Measurements from ENCODE around the gene EHMT1. TPM values are rescaled to one million over a fixed set of nuclear protein-coding genes. Genes with fewer than 3 reads are reported as not detected.

EHMT1 gene
- total RNA-seq, 4 donors from 2014 or later: 77.2 to 300 (median 161) TPM

DNA sequence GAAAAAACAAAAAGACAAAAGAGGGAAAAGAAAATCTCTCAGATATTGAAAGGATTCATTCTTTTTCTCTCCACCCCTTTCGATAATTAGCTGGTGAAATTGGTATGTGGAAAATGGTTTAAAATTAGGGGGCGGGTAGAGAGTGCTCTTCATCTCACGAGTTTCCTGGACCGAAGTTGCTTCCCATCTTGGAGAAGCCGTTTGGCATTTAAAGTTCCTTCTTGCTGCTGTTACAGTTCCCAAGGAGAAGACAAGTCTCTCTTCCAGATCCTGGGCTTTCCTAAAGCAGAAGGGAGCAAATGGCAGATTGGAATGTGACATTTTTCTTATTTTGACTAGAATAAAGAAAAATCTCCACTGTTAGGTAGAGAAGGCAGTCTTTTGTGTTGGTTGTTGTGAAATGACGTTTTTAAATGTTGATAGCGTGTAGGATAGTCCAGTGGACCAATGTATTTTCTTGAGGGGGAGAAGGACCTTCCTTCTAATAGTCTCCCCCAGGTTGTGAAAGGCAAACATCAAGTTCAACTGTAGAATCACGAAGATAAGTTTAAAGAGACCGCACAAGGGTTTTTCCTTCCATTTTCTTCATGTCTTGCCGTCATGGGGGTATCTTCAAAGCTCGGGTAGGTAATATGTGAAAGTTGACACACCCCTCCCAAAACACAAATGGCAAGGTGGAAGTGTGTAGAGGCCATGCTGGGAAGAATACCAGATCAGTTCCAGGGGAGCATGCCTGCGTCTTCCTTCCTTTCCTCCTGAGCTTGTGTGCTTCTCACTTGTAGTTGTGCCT, 77.5 kb downstream of the EHMT1 start:
- Histone ChIP-seq H3K27ac (no peak overlapping the region), H3K27me3 (no peaks in the 10 kb centered on the region), H3K36me3 (no peaks in the 10 kb centered on the region), H3K9me3 (no peaks in the 10 kb centered on the region), H3K4me3 (no peak overlapping the region), H3K4me1 (peaks cover 0 to 12% (median 0%) of the 10 kb centered on the region in 4 donors)
- TF ChIP-seq POLR2A (IDR thresholded peaks at IDR 0.05) (no peak), CTCF (IDR thresholded peaks at IDR 0.05) (no peak)
- DNase-seq: no peak

DNA sequence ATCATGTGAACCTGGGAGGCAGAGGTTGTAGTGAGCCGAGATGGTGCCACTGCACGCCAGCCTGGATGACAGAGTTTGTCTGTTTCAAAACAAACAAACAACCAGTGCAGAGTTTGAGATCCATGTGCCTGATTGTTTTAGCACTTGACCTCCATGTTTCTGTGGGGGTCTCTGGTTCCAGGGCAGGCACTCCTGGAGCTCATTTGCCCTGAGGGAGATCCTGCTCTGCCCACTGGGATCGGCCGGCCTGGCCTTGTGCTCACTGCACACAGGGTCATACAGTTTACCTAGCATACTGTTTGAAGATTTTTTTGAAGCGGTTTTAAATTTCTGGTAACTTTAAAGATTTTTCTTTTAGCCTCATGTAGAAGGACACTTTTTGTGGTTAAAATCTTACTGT, 78.4 kb downstream of the EHMT1 start:
- Histone ChIP-seq H3K36me3 (no peaks in the 10 kb centered on the region), H3K4me3 (no peak overlapping the region), H3K9me3 (peaks cover 0 to under 1% (median 0%) of the 10 kb centered on the region in 4 donors), H3K27me3 (no peaks in the 10 kb centered on the region), H3K27ac (no peak overlapping the region), H3K4me1 (peaks cover 0 to 7% (median 0%) of the 10 kb centered on the region in 4 donors)
- TF ChIP-seq POLR2A (IDR thresholded peaks at IDR 0.05) (no peak), CTCF (IDR thresholded peaks at IDR 0.05) (no peak)
- no peak for DNase-seq

GRCh38 chr9:137697832-137698231, 79.0 kb downstream of the EHMT1 start:
- peaks cover 0 to 7% (median 0%) of the 10 kb centered on the region in 4 donors for H3K9me3 ChIP-seq
- H3K27me3 ChIP-seq: no peaks in the 10 kb centered on the region
- H3K4me3 ChIP-seq: no peak overlapping the region
- no peak overlapping the region for H3K27ac ChIP-seq
- H3K36me3 ChIP-seq: no peaks in the 10 kb centered on the region
- DNase-seq: no peak
- TF ChIP-seq POLR2A (IDR thresholded peaks at IDR 0.05) (no peak), CTCF (IDR thresholded peaks at IDR 0.05) (no peak)
- H3K4me1 ChIP-seq: peaks cover 0 to 5% (median 0%) of the 10 kb centered on the region in 4 donors

GRCh38 chr9:137700911-137701310, 82.1 kb downstream of the EHMT1 start:
- TF ChIP-seq POLR2A (IDR thresholded peaks at IDR 0.05) (no peak), CTCF (IDR thresholded peaks at IDR 0.05) (no peak)
- H3K4me3 ChIP-seq: no peak overlapping the region
- no peak overlapping the region for H3K27ac ChIP-seq
- H3K27me3 ChIP-seq: no peaks in the 10 kb centered on the region
- DNase-seq: no peak
- peaks cover 0 to 8% (median 3%) of the 10 kb centered on the region in 4 donors for H3K4me1 ChIP-seq
- H3K9me3 ChIP-seq: peaks cover 0 to 12% (median 0%) of the 10 kb centered on the region in 4 donors
- no peaks in the 10 kb centered on the region for H3K36me3 ChIP-seq

DNA sequence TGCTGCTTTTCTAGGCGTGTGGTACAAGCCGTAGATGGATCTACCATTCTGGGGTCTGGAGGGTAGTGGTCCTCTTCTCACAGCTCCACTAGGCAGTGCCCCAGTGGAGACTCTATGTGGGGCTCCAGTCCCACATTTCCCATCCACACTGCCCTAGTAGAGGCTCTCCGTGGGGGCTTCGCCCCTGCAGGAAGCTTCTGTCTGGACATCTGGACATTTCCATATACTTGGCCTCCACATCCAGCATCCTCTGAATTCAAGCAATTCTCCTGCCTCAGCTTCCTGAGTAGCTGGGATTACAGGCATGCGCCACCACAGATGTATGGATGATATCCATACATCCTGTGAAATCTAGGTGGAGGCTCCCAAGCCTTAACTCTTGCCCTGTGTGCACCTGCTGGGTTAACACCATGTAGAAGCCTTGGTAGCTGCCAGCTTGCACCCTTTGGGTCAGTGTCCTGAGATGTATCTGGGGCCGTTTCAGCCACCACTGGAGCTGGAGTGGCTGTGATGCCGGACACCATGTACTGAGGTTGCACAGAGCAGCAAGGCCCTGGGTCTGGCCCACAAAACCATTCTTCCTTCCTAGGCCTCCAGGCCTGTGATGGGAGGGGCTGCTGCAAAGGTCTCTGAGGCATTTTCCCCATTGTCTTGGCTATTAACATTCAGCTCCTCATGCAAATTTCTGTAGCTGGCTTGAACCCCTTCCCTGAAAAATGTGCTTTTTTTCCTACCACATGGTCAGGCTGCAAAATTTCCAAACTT, 84.0 kb downstream of the EHMT1 start:
- peaks cover 0 to 11% (median 5%) of the 10 kb centered on the region in 4 donors for H3K4me1 ChIP-seq
- H3K36me3 ChIP-seq: no peaks in the 10 kb centered on the region
- no peak for DNase-seq
- no peak overlapping the region for H3K27ac ChIP-seq
- TF ChIP-seq POLR2A (IDR thresholded peaks at IDR 0.05): no peak
- no peak for TF ChIP-seq CTCF (IDR thresholded peaks at IDR 0.05)
- no peak overlapping the region for H3K4me3 ChIP-seq
- H3K9me3 ChIP-seq: peaks cover 0 to 12% (median 0%) of the 10 kb centered on the region in 4 donors
- no peaks in the 10 kb centered on the region for H3K27me3 ChIP-seq

Measured in Peyer's patch (tissue), 4 donors.